SK-MEL-5 (cell line): ENCODE measurements around the gene AP1G1. TPM values are rescaled to one million over a fixed set of nuclear protein-coding genes. Genes with fewer than 3 reads are reported as not detected.

Source experiments
- small RNA-seq, 2 experiments: library from RNA; depleted of rRNA; stranded (forward); fragments of <200 nt; gene quantifications; one replicate each; pipeline ENCODE3, GENCODE V24; 2014
- total RNA-seq: library from RNA; depleted of rRNA; stranded (reverse); fragments of >200 nt; shearing (Covaris generic); gene quantifications from 2 replicates; pipeline ENCODE4 v1.2.3, GENCODE V29; 2014; rRNA removed

The AP1G1 gene
- total RNA-seq, 1 experiment from 2014 or later = 47.8 TPM

Small RNA genes lying within 50 kb of the gene (small RNA-seq; reads per million reads assigned to genes)
- gene AC010653.3 = 0 reads per million in 2 experiments
- 0 reads per million in 2 experiments for gene SNORA70D
- gene SNORD71 = 316 to 2,105 reads per million in 2 experiments

Other genes starting within 250 kb of the AP1G1 start
- gene TAT, start 231.7 kb downstream of the AP1G1 start, total RNA-seq = not detected in 2 replicates
- 0.08 TPM in 1 of 2 replicates, not detected in the other for gene MARVELD3, start 182.7 kb downstream of the AP1G1 start, total RNA-seq
- 3.0 and 3.4 TPM in 2 replicates for gene PHLPP2, start 84.1 kb downstream of the AP1G1 start, total RNA-seq
- gene ATXN1L, start 37.1 kb upstream of the AP1G1 start, total RNA-seq = 10.3 and 10.5 TPM in 2 replicates
- gene ZNF821, start 75.3 kb upstream of the AP1G1 start, total RNA-seq = 4.7 and 6.8 TPM in 2 replicates
- 163 TPM in 2 replicates for gene IST1, start 86.7 kb upstream of the AP1G1 start, total RNA-seq
- gene PKD1L3, start 191.6 kb upstream of the AP1G1 start, total RNA-seq = not detected in 2 replicates
- 10.1 and 10.5 TPM in 2 replicates for gene DHODH, start 199.9 kb upstream of the AP1G1 start, total RNA-seq
- not detected in 2 replicates for gene HP, start 245.7 kb upstream of the AP1G1 start, total RNA-seq